Peyer's patch (tissue), 4 donors: ENCODE results near the gene SCG3.
A peak's percentile ranks its signal among the peaks of the same experiment; 100 is the strongest.

Experiments
- CTCF ChIP-seq, 6 experiments: fragments of 450-650 bp in 4 of 6; fragments of 200-600 bp in 2 of 6; sonication (generic) in 1 of 6; IDR thresholded peaks; one replicate each; pipeline ENCODE4 v1.5.1; 2017 to 2019; ENCODE audit warnings: antibody characterized with exemption in 6 of 6, mild to moderate bottlenecking in 3 of 6, moderate library complexity in 1 of 6
- POLR2A ChIP-seq, 2 donors: fragments of 450-650 bp; IDR thresholded peaks; one replicate each; pipeline ENCODE4 v1.5.1; 2017; ENCODE audit warnings: antibody characterized with exemption in 2 of 2, mild to moderate bottlenecking in 2 of 2, moderate library complexity in 2 of 2

- TF ChIP-seq POLR2A (IDR thresholded peaks at IDR 0.05) = no peak
- peak; percentile 37 to 94 (median 86) for TF ChIP-seq CTCF (IDR thresholded peaks at IDR 0.05)
Observed at GRCh38 chr15:51649659-51650521, 31.4 kb upstream of the SCG3 start.
